Liver (tissue), 3 donors: Measurements from ENCODE around the gene SLC35C1.

Experiments
- EGR1 ChIP-seq, 2 donors: IDR thresholded peaks; 2 replicates each; pipeline ENCODE4 v1.6.1; 2016 to 2018; ENCODE audit warnings: antibody characterized with exemption in 2 of 2, low read depth in 2 of 2
- FOXA1 ChIP-seq: IDR thresholded peaks from 2 replicates; pipeline ENCODE4 v1.6.1; 2016; ENCODE audit warnings: antibody characterized with exemption
- GABPA ChIP-seq, 2 donors: IDR thresholded peaks in 1 of 2; conservative IDR thresholded peaks in 1 of 2; 2 replicates each; pipeline ENCODE4 v1.6.1; 2016; ENCODE audit warnings: antibody characterized with exemption in 2 of 2, mild to moderate bottlenecking in 1 of 2, moderate library complexity in 1 of 2
- JUND ChIP-seq, 2 donors: IDR thresholded peaks; 2 replicates each; pipeline ENCODE4 v1.6.1; 2016; ENCODE audit warnings: antibody characterized with exemption in 2 of 2
- RAD21 ChIP-seq, 2 donors: IDR thresholded peaks; 2 replicates each; pipeline ENCODE4 v1.6.1; 2016; ENCODE audit warnings: antibody characterized with exemption in 2 of 2, mild to moderate bottlenecking in 2 of 2
- SP1 ChIP-seq: IDR thresholded peaks from 2 replicates; pipeline ENCODE4 v1.6.1; 2018; ENCODE audit warnings: antibody characterized with exemption, mild to moderate bottlenecking
- TAF1 ChIP-seq: conservative IDR thresholded peaks from 2 replicates; pipeline ENCODE4 v1.6.1; 2016; ENCODE audit warnings: antibody characterized with exemption, mild to moderate bottlenecking
- YY1 ChIP-seq: IDR thresholded peaks from 2 replicates; pipeline ENCODE4 v1.6.1; 2016; ENCODE audit warnings: antibody characterized with exemption, mild to moderate bottlenecking
- TF ChIP-seq, protein P1 (sequence below): fragments of 150-350 bp; IDR thresholded peaks from 2 replicates; pipeline ENCODE4 v1.5.1; 2017; ENCODE audit warnings: improper control_type of control experiment, low read depth, low read length; ENCODE audit not compliant: missing input control
- TF ChIP-seq, protein P2 (sequence below): IDR thresholded peaks from 2 replicates; pipeline ENCODE4 v1.6.1; 2016; ENCODE audit warnings: antibody characterized with exemption, mild to moderate bottlenecking
- TF ChIP-seq, protein P3 (sequence below): IDR thresholded peaks from 2 replicates; pipeline ENCODE4 v1.6.1; 2016; ENCODE audit warnings: antibody characterized with exemption
- TF ChIP-seq, protein P4 (sequence below): IDR thresholded peaks from 2 replicates; pipeline ENCODE4 v1.6.1; 2016; ENCODE audit warnings: antibody characterized with exemption
- donor health status: healthy.
- donor health status: healthy.

DNA sequence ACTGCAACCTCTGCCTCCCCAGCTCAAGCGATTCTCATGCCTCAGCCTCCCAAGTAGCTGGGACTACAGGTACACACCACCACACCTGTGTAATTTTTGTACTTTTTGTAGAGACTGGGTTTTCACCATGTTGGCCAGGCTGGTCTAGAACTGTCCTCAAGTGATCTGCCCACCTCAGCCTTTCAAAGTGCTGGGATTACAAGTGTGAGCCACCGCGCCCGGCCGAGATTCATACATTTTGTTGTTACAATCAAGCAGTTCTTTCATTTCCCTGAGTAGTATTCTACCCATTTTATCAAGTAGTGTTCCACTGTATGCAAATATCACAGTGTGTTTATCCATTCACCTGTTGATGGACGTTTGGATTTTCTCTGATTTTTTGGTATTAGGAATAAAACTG lies 26.6 kb upstream of the SLC35C1 start:
- TF ChIP-seq, protein P1, sequence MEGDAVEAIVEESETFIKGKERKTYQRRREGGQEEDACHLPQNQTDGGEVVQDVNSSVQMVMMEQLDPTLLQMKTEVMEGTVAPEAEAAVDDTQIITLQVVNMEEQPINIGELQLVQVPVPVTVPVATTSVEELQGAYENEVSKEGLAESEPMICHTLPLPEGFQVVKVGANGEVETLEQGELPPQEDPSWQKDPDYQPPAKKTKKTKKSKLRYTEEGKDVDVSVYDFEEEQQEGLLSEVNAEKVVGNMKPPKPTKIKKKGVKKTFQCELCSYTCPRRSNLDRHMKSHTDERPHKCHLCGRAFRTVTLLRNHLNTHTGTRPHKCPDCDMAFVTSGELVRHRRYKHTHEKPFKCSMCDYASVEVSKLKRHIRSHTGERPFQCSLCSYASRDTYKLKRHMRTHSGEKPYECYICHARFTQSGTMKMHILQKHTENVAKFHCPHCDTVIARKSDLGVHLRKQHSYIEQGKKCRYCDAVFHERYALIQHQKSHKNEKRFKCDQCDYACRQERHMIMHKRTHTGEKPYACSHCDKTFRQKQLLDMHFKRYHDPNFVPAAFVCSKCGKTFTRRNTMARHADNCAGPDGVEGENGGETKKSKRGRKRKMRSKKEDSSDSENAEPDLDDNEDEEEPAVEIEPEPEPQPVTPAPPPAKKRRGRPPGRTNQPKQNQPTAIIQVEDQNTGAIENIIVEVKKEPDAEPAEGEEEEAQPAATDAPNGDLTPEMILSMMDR = no peak
- TF ChIP-seq, protein P2, sequence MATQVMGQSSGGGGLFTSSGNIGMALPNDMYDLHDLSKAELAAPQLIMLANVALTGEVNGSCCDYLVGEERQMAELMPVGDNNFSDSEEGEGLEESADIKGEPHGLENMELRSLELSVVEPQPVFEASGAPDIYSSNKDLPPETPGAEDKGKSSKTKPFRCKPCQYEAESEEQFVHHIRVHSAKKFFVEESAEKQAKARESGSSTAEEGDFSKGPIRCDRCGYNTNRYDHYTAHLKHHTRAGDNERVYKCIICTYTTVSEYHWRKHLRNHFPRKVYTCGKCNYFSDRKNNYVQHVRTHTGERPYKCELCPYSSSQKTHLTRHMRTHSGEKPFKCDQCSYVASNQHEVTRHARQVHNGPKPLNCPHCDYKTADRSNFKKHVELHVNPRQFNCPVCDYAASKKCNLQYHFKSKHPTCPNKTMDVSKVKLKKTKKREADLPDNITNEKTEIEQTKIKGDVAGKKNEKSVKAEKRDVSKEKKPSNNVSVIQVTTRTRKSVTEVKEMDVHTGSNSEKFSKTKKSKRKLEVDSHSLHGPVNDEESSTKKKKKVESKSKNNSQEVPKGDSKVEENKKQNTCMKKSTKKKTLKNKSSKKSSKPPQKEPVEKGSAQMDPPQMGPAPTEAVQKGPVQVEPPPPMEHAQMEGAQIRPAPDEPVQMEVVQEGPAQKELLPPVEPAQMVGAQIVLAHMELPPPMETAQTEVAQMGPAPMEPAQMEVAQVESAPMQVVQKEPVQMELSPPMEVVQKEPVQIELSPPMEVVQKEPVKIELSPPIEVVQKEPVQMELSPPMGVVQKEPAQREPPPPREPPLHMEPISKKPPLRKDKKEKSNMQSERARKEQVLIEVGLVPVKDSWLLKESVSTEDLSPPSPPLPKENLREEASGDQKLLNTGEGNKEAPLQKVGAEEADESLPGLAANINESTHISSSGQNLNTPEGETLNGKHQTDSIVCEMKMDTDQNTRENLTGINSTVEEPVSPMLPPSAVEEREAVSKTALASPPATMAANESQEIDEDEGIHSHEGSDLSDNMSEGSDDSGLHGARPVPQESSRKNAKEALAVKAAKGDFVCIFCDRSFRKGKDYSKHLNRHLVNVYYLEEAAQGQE = no peak
- TF ChIP-seq YY1 (no peak), EGR1 (IDR thresholded peaks at IDR 0.05; ENCODE audit: low read depth in 2 of 2) (no peak), RAD21 (IDR thresholded peaks at IDR 0.05) (no peak), SP1 (no peak), GABPA (IDR thresholded peaks at IDR 0.05 in 1 of 2, conservative IDR thresholded peaks at IDR 0.05 in 1 of 2) (no peak), FOXA1 (no peak), TAF1 (no peak), JUND (IDR thresholded peaks at IDR 0.05) (no peak)
- TF ChIP-seq, protein P3, sequence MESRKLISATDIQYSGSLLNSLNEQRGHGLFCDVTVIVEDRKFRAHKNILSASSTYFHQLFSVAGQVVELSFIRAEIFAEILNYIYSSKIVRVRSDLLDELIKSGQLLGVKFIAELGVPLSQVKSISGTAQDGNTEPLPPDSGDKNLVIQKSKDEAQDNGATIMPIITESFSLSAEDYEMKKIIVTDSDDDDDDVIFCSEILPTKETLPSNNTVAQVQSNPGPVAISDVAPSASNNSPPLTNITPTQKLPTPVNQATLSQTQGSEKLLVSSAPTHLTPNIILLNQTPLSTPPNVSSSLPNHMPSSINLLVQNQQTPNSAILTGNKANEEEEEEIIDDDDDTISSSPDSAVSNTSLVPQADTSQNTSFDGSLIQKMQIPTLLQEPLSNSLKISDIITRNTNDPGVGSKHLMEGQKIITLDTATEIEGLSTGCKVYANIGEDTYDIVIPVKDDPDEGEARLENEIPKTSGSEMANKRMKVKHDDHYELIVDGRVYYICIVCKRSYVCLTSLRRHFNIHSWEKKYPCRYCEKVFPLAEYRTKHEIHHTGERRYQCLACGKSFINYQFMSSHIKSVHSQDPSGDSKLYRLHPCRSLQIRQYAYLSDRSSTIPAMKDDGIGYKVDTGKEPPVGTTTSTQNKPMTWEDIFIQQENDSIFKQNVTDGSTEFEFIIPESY = no peak
- TF ChIP-seq, protein P4, sequence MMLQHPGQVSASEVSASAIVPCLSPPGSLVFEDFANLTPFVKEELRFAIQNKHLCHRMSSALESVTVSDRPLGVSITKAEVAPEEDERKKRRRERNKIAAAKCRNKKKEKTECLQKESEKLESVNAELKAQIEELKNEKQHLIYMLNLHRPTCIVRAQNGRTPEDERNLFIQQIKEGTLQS = no peak
